ENCODE data around the gene GK. TPM values are rescaled to one million over a fixed set of nuclear protein-coding genes. Genes with fewer than 3 reads are reported as not detected.

Gene GK
- total RNA-seq, 1 donor from 2014 or later, result 32.9 TPM

Other genes starting within 250 kb of the GK start
- gene TASL, start 75.7 kb upstream of the GK start, total RNA-seq, result 0.48 TPM
- 21.2 TPM for gene TAB3, start 235.8 kb downstream of the GK start, total RNA-seq

All from left lobe of liver (tissue), 1 donor.